CD4-positive, alpha-beta T cell treated with Interleukin-6 for 4 hours (primary cell): Measurements from ENCODE around the gene GMPR2.
"Not testable (repeated sequence)": the region's sequence is repeated elsewhere in the genome, so short reads cannot be mapped to it uniquely, and the experiment has no call there.

ENCODE experiments used
- DNase-seq: peaks from one replicate; pipeline ENCODE4 v3.0.0-alpha.2; 2020; ENCODE audit warnings: mixed read lengths

The GMPR2 gene

GRCh38 chr14:24232121-24232644 is 546 bp upstream of the GMPR2 start, which contains the start of gene NEDD8:
Gene NEDD8, minus strand, starts transcription at chr14:24232367. Its CDS starts 100 bp downstream, at chr14:24232267.
- DNase-seq, result peak; percentile 90

- DNase-seq, result no peak
Measured at GRCh38 chr14:24233538-24233866, 773 bp downstream of the GMPR2 start.

GRCh38 chr14:24234095-24235005 is 1.6 kb downstream of the GMPR2 start:
- DNase-seq, result no peak

GRCh38 chr14:24235804-24236688 is 3.3 kb downstream of the GMPR2 start:
- no peak for DNase-seq

GRCh38 chr14:24236689-24237462 is 4.1 kb downstream of the GMPR2 start:
- no peak for DNase-seq

- DNase-seq, result no peak
Measured at GRCh38 chr14:24237463-24237955, 4.8 kb downstream of the GMPR2 start.

GRCh38 chr14:24238123-24238522 is 5.4 kb downstream of the GMPR2 start:
- no peak for DNase-seq

GRCh38 chr14:24238527-24239037 is 5.9 kb downstream of the GMPR2 start:
- DNase-seq, result no peak

- DNase-seq, result no peak
Measured at GRCh38 chr14:24240110-24240918, 7.6 kb downstream of the GMPR2 start.

- peak; percentile 97 for DNase-seq
Measured at GRCh38 chr14:24241829-24242443, 9.2 kb downstream of the GMPR2 start.

- DNase-seq, result no peak
Measured at GRCh38 chr14:24243336-24243836, 10.7 kb downstream of the GMPR2 start.

- DNase-seq, result not testable (repeated sequence)
Measured at GRCh38 chr14:24245350-24245749, 12.6 kb downstream of the GMPR2 start.

GRCh38 chr14:24246765-24247212 is 14.1 kb downstream of the GMPR2 start:
- DNase-seq, result no peak

GRCh38 chr14:24247422-24247821 is 14.7 kb downstream of the GMPR2 start:
- DNase-seq, result no peak

- DNase-seq, result no peak
Measured at GRCh38 chr14:24249230-24250021, 16.7 kb downstream of the GMPR2 start.

- no peak for DNase-seq
Measured at GRCh38 chr14:24250354-24250753, 17.6 kb downstream of the GMPR2 start.

GRCh38 chr14:24251880-24252288 is 19.2 kb downstream of the GMPR2 start:
- no peak for DNase-seq

GRCh38 chr14:24252289-24253124 is 19.8 kb downstream of the GMPR2 start:
- DNase-seq, result no peak

- DNase-seq, result no peak
Measured at GRCh38 chr14:24253936-24254335, 21.2 kb downstream of the GMPR2 start.
